ENCODE results near the gene MAP3K8. TPM values are rescaled to one million over a fixed set of nuclear protein-coding genes. Genes with fewer than 3 reads are reported as not detected.

The MAP3K8 gene
- total and polyA plus RNA-seq, 2 donors from 2014 or later, result 6.7 to 41.6 TPM

- intact Hi-C loops (cut with DNase I), result no loop called here
- Histone ChIP-seq H3K9ac (ENCODE audit: low read length in 3 of 3) (no peak overlapping the region), H3K27ac (ENCODE audit: low read depth in 2 of 2, low read length in 2 of 2) (no peak overlapping the region), H3K27me3 (ENCODE audit: control insufficient read depth, insufficient read depth, low read length) (no peaks in the 10 kb centered on the region), H3K9me3 (ENCODE audit: control insufficient read depth in 2 of 3, insufficient read depth in 1 of 3, low read length in 3 of 3) (no peaks in the 10 kb centered on the region), H3K36me3 (ENCODE audit: control insufficient read depth in 2 of 3, insufficient read depth in 3 of 3, low read length in 3 of 3) (no peaks in the 10 kb centered on the region), H3K4me1 (ENCODE audit: control insufficient read depth in 2 of 3, insufficient read depth in 2 of 3, low read depth in 1 of 3, low read length in 3 of 3) (peaks cover 0 to 2% (median 0%) of the 10 kb centered on the region in 3 donors), H3K4me3 (ENCODE audit: low read length in 3 of 3) (no peak overlapping the region)
- no peak for TF ChIP-seq CTCF (IDR thresholded peaks at IDR 0.05; ENCODE audit: borderline replicate concordance, extremely low read depth, insufficient read depth)
- DNase-seq (no peak), FAIRE-seq (no peak)
These were observed 46.2 kb upstream of the MAP3K8 start for GRCh38 chr10:30387646-30388243.

DNA sequence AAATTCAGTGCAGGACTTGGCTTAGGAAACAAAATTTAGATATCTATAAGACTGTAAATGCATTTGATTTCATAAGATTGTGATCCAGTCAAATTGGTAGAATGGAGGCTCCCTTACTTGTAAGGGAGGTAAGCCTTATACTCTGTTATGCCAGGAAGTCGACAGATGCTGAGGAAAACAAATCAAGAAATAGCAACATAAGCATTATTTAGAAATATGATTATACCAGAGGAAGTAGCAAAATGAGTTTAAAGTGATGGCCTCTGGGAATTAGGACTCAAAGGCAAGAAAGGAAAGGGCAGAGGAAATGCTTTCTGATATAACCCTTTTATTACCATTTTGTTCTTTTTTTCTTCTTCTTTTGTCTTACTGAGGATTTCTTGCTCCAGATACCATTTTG, 44.4 kb upstream of the MAP3K8 start:
- Histone ChIP-seq H3K4me1 (ENCODE audit: control insufficient read depth in 2 of 3, insufficient read depth in 2 of 3, low read depth in 1 of 3, low read length in 3 of 3) (peaks cover 0 to 3% (median 0%) of the 10 kb centered on the region in 3 donors), H3K9me3 (ENCODE audit: control insufficient read depth in 2 of 3, insufficient read depth in 1 of 3, low read length in 3 of 3) (no peaks in the 10 kb centered on the region), H3K9ac (ENCODE audit: low read length in 3 of 3) (no peak overlapping the region), H3K27ac (ENCODE audit: low read depth in 2 of 2, low read length in 2 of 2) (no peak overlapping the region), H3K36me3 (ENCODE audit: control insufficient read depth in 2 of 3, insufficient read depth in 3 of 3, low read length in 3 of 3) (no peaks in the 10 kb centered on the region), H3K4me3 (ENCODE audit: low read length in 3 of 3) (no peak overlapping the region), H3K27me3 (ENCODE audit: control insufficient read depth, insufficient read depth, low read length) (no peaks in the 10 kb centered on the region)
- intact Hi-C loops (cut with DNase I), result no loop called here
- no peak for DNase-seq
- no peak for TF ChIP-seq CTCF (IDR thresholded peaks at IDR 0.05; ENCODE audit: borderline replicate concordance, extremely low read depth, insufficient read depth)
- FAIRE-seq, result no peak

DNA sequence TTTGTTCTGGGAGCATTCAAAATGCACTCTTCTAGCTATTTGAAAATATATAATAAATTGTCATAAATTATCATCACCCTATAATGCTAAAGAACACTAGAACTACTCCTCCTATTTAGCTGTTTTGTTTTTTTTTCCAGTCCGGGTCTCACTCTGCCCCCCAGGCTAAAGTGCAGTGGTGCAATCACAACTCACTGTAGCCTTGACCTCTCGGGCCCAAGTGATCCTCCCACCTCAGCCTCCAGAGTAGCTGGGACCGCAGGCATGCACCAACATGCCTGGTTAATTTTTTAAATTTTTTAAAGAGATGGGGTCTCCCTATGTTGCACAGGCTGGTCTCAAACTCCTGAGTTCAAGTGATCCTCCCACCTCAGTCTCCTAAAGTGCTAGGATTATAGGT, 43.8 kb upstream of the MAP3K8 start:
- no peak overlapping the region for H3K4me3 ChIP-seq (ENCODE audit: low read length in 3 of 3)
- DNase-seq (no peak), FAIRE-seq (no peak)
- H3K4me1 ChIP-seq (ENCODE audit: control insufficient read depth in 2 of 3, insufficient read depth in 2 of 3, low read depth in 1 of 3, low read length in 3 of 3), result peaks cover 0 to 3% (median 0%) of the 10 kb centered on the region in 3 donors
- no peaks in the 10 kb centered on the region for H3K36me3 ChIP-seq (ENCODE audit: control insufficient read depth in 2 of 3, insufficient read depth in 3 of 3, low read length in 3 of 3)
- no peak overlapping the region for H3K27ac ChIP-seq (ENCODE audit: low read depth in 2 of 2, low read length in 2 of 2)
- H3K9me3 ChIP-seq (ENCODE audit: control insufficient read depth in 2 of 3, insufficient read depth in 1 of 3, low read length in 3 of 3), result no peaks in the 10 kb centered on the region
- TF ChIP-seq CTCF (IDR thresholded peaks at IDR 0.05; ENCODE audit: borderline replicate concordance, extremely low read depth, insufficient read depth), result no peak
- H3K9ac ChIP-seq (ENCODE audit: low read length in 3 of 3), result no peak overlapping the region
- intact Hi-C loops (cut with DNase I), result loop anchor here (5.0 to 10.0 kb wide), 2 partner anchors 145 to 202 kb away; no protein-coding TSS in a partner anchor
- H3K27me3 ChIP-seq (ENCODE audit: control insufficient read depth, insufficient read depth, low read length), result no peaks in the 10 kb centered on the region

All from kidney (tissue), 14 donors.